HG03469 (cell line): ENCODE measurements around the gene TMEM33.

ENCODE experiments used
- ATAC-seq: cut with Tn5 transposase; IDR thresholded peaks from one replicate; pipeline ENCODE4 v1.9.1; 2021; ENCODE audit warnings: mild to moderate bottlenecking, moderate library complexity, moderate number of reproducible peaks; ENCODE audit not compliant: unreplicated experiment

TMEM33 gene

GRCh38 chr4:41992967-41993857 lies 58.0 kb downstream of the TMEM33 start:
- no peak for ATAC-seq

DNA sequence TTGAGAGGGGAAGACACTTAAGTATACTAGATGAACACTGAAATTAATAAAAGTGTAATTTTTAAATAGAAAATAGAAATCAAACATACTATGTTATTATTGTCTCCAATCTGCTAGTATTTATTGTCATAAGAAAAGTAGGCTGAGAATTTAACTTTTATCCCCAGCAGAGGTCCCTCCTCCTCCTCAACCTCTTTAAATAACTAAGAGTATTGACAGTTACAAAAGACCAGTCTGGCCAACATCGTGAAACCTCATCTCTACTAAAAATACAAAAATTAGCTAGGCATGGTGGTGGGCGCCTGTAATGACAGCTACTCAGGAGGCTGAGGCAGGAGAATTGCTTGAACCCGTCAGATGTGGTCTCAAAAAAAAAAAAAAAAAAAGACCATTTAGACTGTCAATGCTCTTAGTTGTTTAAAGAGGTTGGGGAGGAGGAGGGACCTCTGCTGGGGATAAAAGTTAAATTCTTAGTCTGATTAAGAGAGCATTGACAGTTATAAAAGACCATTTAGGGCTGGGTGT lies 59.3 kb downstream of the TMEM33 start:
- no peak for ATAC-seq

DNA sequence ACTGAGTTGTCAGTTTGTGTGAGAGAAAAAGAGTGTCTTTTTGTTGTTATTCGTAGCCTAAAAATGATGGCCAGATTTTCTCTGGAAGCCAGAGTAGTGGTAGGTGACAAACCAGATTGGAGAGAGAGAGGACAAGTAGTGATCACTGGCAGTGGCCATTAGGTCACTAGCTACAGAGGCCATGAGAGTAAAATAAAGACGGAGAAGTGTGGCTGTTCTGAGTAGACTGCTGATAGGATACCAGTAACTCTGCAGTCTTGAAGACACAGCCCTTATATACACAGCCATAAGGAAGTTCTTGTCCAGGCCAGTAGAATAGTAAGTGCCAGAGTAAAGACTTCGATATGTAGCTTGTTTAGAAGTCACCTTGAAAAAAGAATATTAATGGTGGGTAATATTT lies 62.8 kb downstream of the TMEM33 start:
- ATAC-seq = no peak

- ATAC-seq = no peak
These were observed 64.1 kb downstream of the TMEM33 start for GRCh38 chr4:41999321-41999720.

- ATAC-seq = no peak
These were observed 73.0 kb downstream of the TMEM33 start for GRCh38 chr4:42008011-42008786.
